Measurements from ENCODE around the gene LOXL1.
"Not testable (repeated sequence)": the region's sequence is repeated elsewhere in the genome, so short reads cannot be mapped to it uniquely, and the experiment has no call there.

GRCh38 chr15:73938516-73938915, 12.3 kb downstream of the LOXL1 start:
- TF ChIP-seq TAF1 (conservative IDR thresholded peaks at IDR 0.05); RAD21 (IDR thresholded peaks at IDR 0.05): not testable (repeated sequence)

Measured in liver (tissue), 2 donors.